HepG2 (cell line): Measurements from ENCODE around the gene PYGL. TPM values are rescaled to one million over a fixed set of nuclear protein-coding genes. Genes with fewer than 3 reads are reported as not detected.
A peak's percentile ranks its signal among the peaks of the same experiment; 100 is the strongest.

Experiments
- AFF4 ChIP-seq: sonication (generic); formaldehyde crosslinking; IDR thresholded peaks from 2 replicates; pipeline ENCODE4 v1.4.0; 2020; ENCODE audit warnings: missing genetic modification reagents
- AHR ChIP-seq: IDR thresholded peaks from 2 replicates; pipeline ENCODE4 v1.6.1; 2018; ENCODE audit warnings: missing genetic modification reagents, missing compliant biosample characterization
- GTF2F1 ChIP-seq: fragments of 150-350 bp; IDR thresholded peaks from 2 replicates; pipeline ENCODE4 v1.6.1; 2014; ENCODE audit warnings: low read length
- MBD4 ChIP-seq: IDR thresholded peaks from 2 replicates; pipeline ENCODE4 v1.6.1; 2012; ENCODE audit warnings: low read length, inconsistent platforms, borderline replicate concordance
- MED8 ChIP-seq: sonication (generic); formaldehyde crosslinking; IDR thresholded peaks from 2 replicates; pipeline ENCODE4 v1.8.1; 2023; ENCODE audit warnings: mild to moderate bottlenecking, missing genetic modification reagents; ENCODE audit not compliant: insufficient replicate concordance
- MIER3 ChIP-seq: IDR thresholded peaks from 2 replicates; pipeline ENCODE4 v1.6.1; 2016; ENCODE audit warnings: missing compliant biosample characterization, borderline replicate concordance
- NR3C1 ChIP-seq: sonication (generic); formaldehyde crosslinking; IDR thresholded peaks from 2 replicates; pipeline ENCODE4 v1.4.0; 2020; ENCODE audit warnings: missing genetic modification reagents
- ZBTB40 ChIP-seq, 2 experiments: fragments of 450-650 bp in 1 of 2; sonication (generic) in 1 of 2; formaldehyde crosslinking in 1 of 2; IDR thresholded peaks; 2 replicates each; pipeline versions ENCODE4 v1.6.1 to v1.8.0; 2016 to 2022; ENCODE audit warnings: antibody characterized with exemption in 1 of 2, mild to moderate bottlenecking in 1 of 2, missing genetic modification reagents in 1 of 2
- ZNF234 ChIP-seq: sonication (generic); formaldehyde crosslinking; conservative IDR thresholded peaks from 2 replicates; pipeline ENCODE4 v1.5.1; 2020; ENCODE audit warnings: mild to moderate bottlenecking, missing genetic modification reagents
- ZNF275 ChIP-seq: sonication (generic); formaldehyde crosslinking; IDR thresholded peaks from 2 replicates; pipeline ENCODE4 v1.8.0; 2022; ENCODE audit warnings: missing genetic modification reagents, mild to moderate bottlenecking, inconsistent platforms, borderline replicate concordance
- ZNF709 ChIP-seq: sonication (generic); formaldehyde crosslinking; IDR thresholded peaks from 2 replicates; pipeline ENCODE4 v1.5.0; 2020; ENCODE audit warnings: mild to moderate bottlenecking, missing genetic modification reagents
- ZNF770 ChIP-seq: sonication (generic); formaldehyde crosslinking; IDR thresholded peaks from 2 replicates; pipeline ENCODE4 v1.5.0; 2020; ENCODE audit warnings: mild to moderate bottlenecking, missing genetic modification reagents
- polyA plus RNA-seq, 8 experiments: library from polyadenylated mRNA; depleted of rRNA in 3 of 8; stranded (reverse) in 7 of 8; unstranded in 1 of 8; fragments of >200 nt; fragmentation: Illumina TruSeq in 4 of 8; extraction: Trizol in 4 of 8; gene quantifications; 2 replicates each; pipeline versions ENCODE4 v1.2.1 to v1.2.3, GENCODE V29; 2011 to 2016; ENCODE audit warnings: low read depth in 4 of 8, missing spikeins in 1 of 8, mixed read lengths in 1 of 8; ENCODE audit not compliant: insufficient read depth in 1 of 8
- total RNA-seq, 5 experiments: library from RNA; depleted of rRNA; stranded (reverse); fragments of >200 nt; fragmentation: Illumina TruSeq; extraction: Trizol; gene quantifications; 2 replicates each; pipeline ENCODE4 v1.2.3, GENCODE V29; 2016; ENCODE audit warnings: low read depth in 1 of 5

The PYGL gene
- total and polyA plus RNA-seq, 2 of the 13 experiments (the other 11 are each of a cell fraction or from before 2014, with no cell fraction given): 98.4 to 110 TPM

GRCh38 chr14:50943943-50944646, at the start of gene PYGL (continued):
- no peak for TF ChIP-seq ZNF770
- no peak for TF ChIP-seq AFF4 (CRISPR knock-in tag)
- TF ChIP-seq MED8 (CRISPR knock-in tag): peak; percentile 35
- TF ChIP-seq ZNF234 (CRISPR knock-in tag): 0 out of 2 replicates have a peak, but pooled peaks have one; percentile 16
- no peak for TF ChIP-seq GTF2F1
- 0 out of 2 replicates have a peak, but pooled peaks have one; percentile 10 for TF ChIP-seq MIER3 (CRISPR knock-in tag)
- no peak; the same call in 1 of the 2 replicates for TF ChIP-seq AHR (CRISPR knock-in tag)
- TF ChIP-seq NR3C1 (CRISPR knock-in tag): no peak
- peak; percentile 90; the same call in 1 of the 2 replicates for TF ChIP-seq ZNF275 (CRISPR knock-in tag)
- TF ChIP-seq ZNF709 (CRISPR knock-in tag): peak; percentile 76; the same call in 1 of the 2 replicates
- TF ChIP-seq MBD4: no peak
- TF ChIP-seq ZBTB40 (IDR thresholded peaks at IDR 0.05): no peak
- peak; percentile 59 for TF ChIP-seq ZBTB40 (CRISPR knock-in tag; IDR thresholded peaks at IDR 0.05)
